ENCODE data around the gene CUX1.

GRCh38 chr7:101913851-101914250, 96.4 kb downstream of the CUX1 start:
- TF ChIP-seq, protein P1, sequence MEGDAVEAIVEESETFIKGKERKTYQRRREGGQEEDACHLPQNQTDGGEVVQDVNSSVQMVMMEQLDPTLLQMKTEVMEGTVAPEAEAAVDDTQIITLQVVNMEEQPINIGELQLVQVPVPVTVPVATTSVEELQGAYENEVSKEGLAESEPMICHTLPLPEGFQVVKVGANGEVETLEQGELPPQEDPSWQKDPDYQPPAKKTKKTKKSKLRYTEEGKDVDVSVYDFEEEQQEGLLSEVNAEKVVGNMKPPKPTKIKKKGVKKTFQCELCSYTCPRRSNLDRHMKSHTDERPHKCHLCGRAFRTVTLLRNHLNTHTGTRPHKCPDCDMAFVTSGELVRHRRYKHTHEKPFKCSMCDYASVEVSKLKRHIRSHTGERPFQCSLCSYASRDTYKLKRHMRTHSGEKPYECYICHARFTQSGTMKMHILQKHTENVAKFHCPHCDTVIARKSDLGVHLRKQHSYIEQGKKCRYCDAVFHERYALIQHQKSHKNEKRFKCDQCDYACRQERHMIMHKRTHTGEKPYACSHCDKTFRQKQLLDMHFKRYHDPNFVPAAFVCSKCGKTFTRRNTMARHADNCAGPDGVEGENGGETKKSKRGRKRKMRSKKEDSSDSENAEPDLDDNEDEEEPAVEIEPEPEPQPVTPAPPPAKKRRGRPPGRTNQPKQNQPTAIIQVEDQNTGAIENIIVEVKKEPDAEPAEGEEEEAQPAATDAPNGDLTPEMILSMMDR (conservative IDR thresholded peaks at IDR 0.05; ENCODE audit: low read depth, low read length), result no peak
- TF ChIP-seq EZH2 (IDR thresholded peaks at IDR 0.05; ENCODE audit: low read length, unreplicated experiment), result no peak
